H1 (cell line): ENCODE results near the gene BCHE. TPM values are rescaled to one million over a fixed set of nuclear protein-coding genes. Genes with fewer than 3 reads are reported as not detected.

Experiments used
- CTCF ChIA-PET: fragments of 300-600 bp; sonication (Branson Sonifier 250); formaldehyde crosslinking; loops from one replicate; lab custom pipeline; 2021; ENCODE audit not compliant: partially characterized antibody; lab: Charles Lee
- POLR2A ChIA-PET: fragments of 300-600 bp; sonication (Branson Sonifier 250); formaldehyde crosslinking; loops from one replicate; lab custom pipeline; 2021; ENCODE audit warnings: inconsistent platforms; ENCODE audit not compliant: partially characterized antibody; lab: Charles Lee
- DNase-seq, 2 experiments: peaks; one replicate each; pipeline versions ENCODE4 v3.0.0 to v3.0.0-alpha.2; 2010 to 2022; ENCODE audit warnings: low spot score in 2 of 2, low read depth in 1 of 2, mixed read lengths in 1 of 2
- FAIRE-seq: peaks from 2 replicates; lab custom pipeline; 2011; peaks lifted over from hg19 to GRCh38; lab: Jason Lieb, UNC
- H2AFZ ChIP-seq: 2 replicates; pipeline ENCODE4 v1.8.1; 2012; ENCODE audit warnings: low read length, inconsistent platforms
- H2AK5ac ChIP-seq: 2 replicates; pipeline ENCODE4 v1.6.1; 2013; ENCODE audit warnings: low read depth, low read length
- H2BK120ac ChIP-seq: replicated peaks from 2 replicates; pipeline ENCODE3; 2013; ENCODE audit warnings: low read depth, low read length, inconsistent platforms
- H2BK12ac ChIP-seq: 2 replicates; pipeline ENCODE4 v1.6.1; 2013; ENCODE audit warnings: low read depth, low read length
- H2BK15ac ChIP-seq: 2 replicates; pipeline ENCODE4 v1.6.1; 2013; ENCODE audit warnings: low read length
- H2BK20ac ChIP-seq: 2 replicates; pipeline ENCODE4 v1.6.1; 2013; ENCODE audit warnings: low read length
- H2BK5ac ChIP-seq: 2 replicates; pipeline ENCODE4 v1.6.1; 2013; ENCODE audit warnings: low read depth, low read length
- H3K14ac ChIP-seq: 2 replicates; pipeline ENCODE4 v1.6.1; 2013; ENCODE audit warnings: inconsistent platforms; ENCODE audit not compliant: insufficient read length
- H3K18ac ChIP-seq: 2 replicates; pipeline ENCODE4 v1.6.1; 2013; ENCODE audit warnings: low read length; ENCODE audit errors: extremely low read depth
- H3K23ac ChIP-seq: 2 replicates; pipeline ENCODE4 v1.6.1; 2013; ENCODE audit warnings: inconsistent platforms; ENCODE audit not compliant: insufficient read length
- H3K23me2 ChIP-seq: 2 replicates; pipeline ENCODE4 v1.6.1; 2013; ENCODE audit warnings: low read depth, low read length
- H3K27ac ChIP-seq: 2 replicates; pipeline ENCODE4 v1.6.1; 2011; ENCODE audit warnings: low read depth, low read length, inconsistent platforms
- H3K27me3 ChIP-seq, 4 experiments: replicated peaks in 1 of 4; 1 replicate in 1 of 4; 2 replicates in 3 of 4; pipeline versions ENCODE4 v1.6.1 to v1.8.1; 2011 to 2013; ENCODE audit warnings: low read length in 3 of 4, mild to moderate bottlenecking in 3 of 4, inconsistent platforms in 2 of 4, mixed read lengths in 2 of 4, moderate library complexity in 1 of 4; ENCODE audit not compliant: control insufficient read depth in 3 of 4, insufficient read depth in 3 of 4; ENCODE audit errors: extremely low read depth in 1 of 4
- H3K36me3 ChIP-seq, 4 experiments: 2 replicates each; pipeline versions ENCODE4 v1.6.1 to v1.8.1; 2011 to 2013; ENCODE audit warnings: mild to moderate bottlenecking in 4 of 4, low read length in 3 of 4, moderate library complexity in 2 of 4, control low read depth in 1 of 4, inconsistent platforms in 1 of 4; ENCODE audit not compliant: insufficient read depth in 4 of 4, control insufficient read depth in 2 of 4
- H3K4ac ChIP-seq: replicated peaks from 2 replicates; pipeline ENCODE3; 2013; ENCODE audit warnings: low read length, low read depth, mixed read lengths, inconsistent platforms; ENCODE audit not compliant: insufficient read length
- H3K4me1 ChIP-seq, 4 experiments: replicated peaks in 1 of 4; 1 replicate in 1 of 4; 2 replicates in 3 of 4; pipeline versions ENCODE4 v1.6.1 to v1.8.1; 2011 to 2013; ENCODE audit warnings: low read length in 3 of 4, inconsistent platforms in 2 of 4, mixed read lengths in 1 of 4; ENCODE audit not compliant: insufficient read depth in 4 of 4, control insufficient read depth in 3 of 4
- H3K4me2 ChIP-seq, 2 experiments: 2 replicates each; pipeline versions ENCODE4 v1.6.1 to v1.8.1; 2011 to 2013; ENCODE audit warnings: low read depth in 2 of 2, low read length in 2 of 2, control low read depth in 1 of 2, inconsistent platforms in 1 of 2, mild to moderate bottlenecking in 1 of 2; ENCODE audit not compliant: insufficient read depth in 1 of 2
- H3K4me3 ChIP-seq, 4 experiments: fragments of 200-600, 300-600 bp in 1 of 4; sonication (generic), shearing (Covaris generic), sonication (Bioruptor Twin) in 1 of 4; 2 replicates each; pipeline versions ENCODE4 v1.5.1 to v1.8.1; 2011 to 2016; ENCODE audit warnings: low read length in 4 of 4, low read depth in 3 of 4, control low read depth in 2 of 4, inconsistent platforms in 2 of 4, mild to moderate bottlenecking in 2 of 4, mixed read lengths in 1 of 4, moderate library complexity in 1 of 4; ENCODE audit not compliant: insufficient read depth in 2 of 4; ENCODE audit errors: extremely low read depth in 1 of 4
- H3K56ac ChIP-seq: replicated peaks from 2 replicates; pipeline ENCODE3; 2013; ENCODE audit warnings: low read depth, mild to moderate bottlenecking, mixed read lengths, low read length, inconsistent platforms; ENCODE audit not compliant: insufficient read length
- H3K79me1 ChIP-seq: 2 replicates; pipeline ENCODE4 v1.6.1; 2013; ENCODE audit warnings: low read depth, low read length, control low read depth
- H3K79me2 ChIP-seq, 2 experiments: 2 replicates each; pipeline versions ENCODE4 v1.6.1 to v1.8.1; 2012 to 2013; ENCODE audit warnings: low read length in 2 of 2, mild to moderate bottlenecking in 2 of 2, inconsistent platforms in 1 of 2; ENCODE audit not compliant: insufficient read depth in 2 of 2, control insufficient read depth in 1 of 2
- H3K9ac ChIP-seq, 4 experiments: replicated peaks in 1 of 4; 1 replicate in 1 of 4; 2 replicates in 3 of 4; pipeline versions ENCODE4 v1.6.1 to v1.8.1; 2011 to 2013; ENCODE audit warnings: low read depth in 3 of 4, low read length in 3 of 4, control low read depth in 2 of 4, mild to moderate bottlenecking in 2 of 4, moderate library complexity in 2 of 4, inconsistent platforms in 1 of 4; ENCODE audit errors: extremely low read depth in 1 of 4
- H3K9me3 ChIP-seq, 2 experiments: 2 replicates each; pipeline versions ENCODE4 v1.6.1 to v1.8.1; 2012 to 2013; ENCODE audit warnings: mild to moderate bottlenecking in 2 of 2, moderate library complexity in 2 of 2, control low read depth in 1 of 2, inconsistent platforms in 1 of 2, low read depth in 1 of 2, low read length in 1 of 2, mixed read lengths in 1 of 2; ENCODE audit not compliant: insufficient read depth in 2 of 2
- H4K20me1 ChIP-seq, 2 experiments: replicated peaks in 1 of 2; 2 replicates each; pipeline versions ENCODE3 to v1.8.1; 2011 to 2013; ENCODE audit warnings: inconsistent platforms in 2 of 2, low read length in 2 of 2, mild to moderate bottlenecking in 1 of 2; ENCODE audit not compliant: insufficient read depth in 2 of 2, control insufficient read depth in 1 of 2
- H4K5ac ChIP-seq: 2 replicates; pipeline ENCODE4 v1.6.1; 2013; ENCODE audit warnings: low read length, low read depth, mixed read lengths, inconsistent platforms; ENCODE audit not compliant: insufficient read length
- H4K8ac ChIP-seq: 2 replicates; pipeline ENCODE4 v1.8.0; 2013; ENCODE audit warnings: mild to moderate bottlenecking, moderate library complexity, low read length, inconsistent platforms; ENCODE audit not compliant: insufficient read depth; ENCODE audit errors: extremely low read depth
- H4K91ac ChIP-seq: replicated peaks from 2 replicates; pipeline ENCODE3; 2013; ENCODE audit warnings: low read length, mixed read lengths, inconsistent platforms; ENCODE audit not compliant: insufficient read length
- BCL11A ChIP-seq, 2 experiments: IDR thresholded peaks; one replicate each; pipeline ENCODE4 v1.6.1; 2011; ENCODE audit warnings: low read depth in 2 of 2, low read length in 2 of 2, mild to moderate bottlenecking in 2 of 2
- MAFK ChIP-seq: IDR thresholded peaks from 2 replicates; pipeline ENCODE4 v1.6.1; 2012; ENCODE audit warnings: low read depth, mild to moderate bottlenecking, improper control_type of control experiment, low read length
- RFX5 ChIP-seq: IDR thresholded peaks from 2 replicates; pipeline ENCODE4 v1.6.1; 2011; ENCODE audit warnings: low read depth, low read length, improper control_type of control experiment, borderline replicate concordance
- SRF ChIP-seq: IDR thresholded peaks from 2 replicates; pipeline ENCODE4 v1.6.1; 2011; ENCODE audit warnings: mild to moderate bottlenecking, low read depth, low read length, moderate library complexity
- WGBS, 2 experiments: shearing (Covaris generic) in 1 of 2; methylation state at CpG; one replicate each; pipeline versions ENCODE4 v1.1.6 to v1.1.7; 2013 to 2015; ENCODE audit warnings: low lambda C conversion rate in 2 of 2, mixed read lengths in 2 of 2, inconsistent platforms in 1 of 2, low coverage in 1 of 2, missing lambda C conversion rate in 1 of 2; ENCODE audit not compliant: insufficient replicate concordance in 2 of 2, insufficient coverage in 1 of 2, insufficient read length in 1 of 2; ENCODE audit errors: extremely low coverage in 1 of 2, missing lambda C conversion rate in 1 of 2; 5-methylcytosine and 5-hydroxymethylcytosine counted together
- polyA plus RNA-seq, 7 experiments: library from polyadenylated mRNA; depleted of rRNA in 3 of 7; stranded (reverse) in 5 of 7; unstranded in 2 of 7; fragments of >200 nt in 5 of 7; fragments of 200-250 nt in 2 of 7; gene quantifications; 1 replicate in 5 of 7; 2 replicates in 1 of 7; 4 replicates in 1 of 7; pipeline versions ENCODE4 v1.2.1 to v1.2.3, GENCODE V29; 2011 to 2013; ENCODE audit warnings: missing spikeins in 2 of 7, mixed read lengths in 2 of 7
- total RNA-seq: library from RNA; stranded (reverse); fragmentation: NEBNext Ultra II Directional; extraction: Animal tissue kit (Norgen Biotek cat#: 25700); gene quantifications from 2 replicates; pipeline ENCODE4 v1.2.1, GENCODE V29; 2021

Gene BCHE
- total and polyA plus RNA-seq, 2 of the 8 experiments (the other 6 are each of a cell fraction or from before 2014, with no cell fraction given), result 0.56 to 1.9 TPM

DNA sequence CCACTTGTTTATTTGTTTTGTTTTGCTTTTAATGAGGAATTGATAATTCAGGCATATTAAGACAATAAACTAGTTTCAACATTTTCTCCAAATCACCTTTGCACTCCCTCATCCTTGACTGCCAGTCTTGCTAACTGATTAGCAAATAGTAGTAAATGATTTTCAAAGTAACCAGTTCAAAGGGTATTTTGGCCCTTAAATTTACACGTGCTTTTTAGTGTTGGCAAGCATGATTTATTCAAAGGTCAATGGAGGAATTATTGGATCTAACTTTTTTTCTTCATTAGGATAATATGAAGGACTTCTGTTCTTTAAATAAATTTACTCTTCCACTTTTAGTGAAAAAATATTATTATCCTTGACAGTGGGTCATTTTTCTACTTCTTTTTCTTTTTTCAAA lies 53.8 kb downstream of the BCHE start:
- H2BK15ac ChIP-seq, result no peak overlapping the region
- no peak overlapping the region for H3K23ac ChIP-seq
- DNase-seq (no peak), FAIRE-seq (no peak)
- no peaks in the 10 kb centered on the region for H3K4me1 ChIP-seq
- no peak overlapping the region for H2AFZ ChIP-seq
- no peaks in the 10 kb centered on the region for H3K9me3 ChIP-seq
- no peak overlapping the region for H2BK5ac ChIP-seq
- peaks cover 0 to under 1% (median 0%) of the 10 kb centered on the region in 4 experiments; a peak in 1 of 7 replicates for H3K27me3 ChIP-seq
- no peaks in the 10 kb centered on the region for H3K36me3 ChIP-seq
- no peaks in the 10 kb centered on the region for H3K23me2 ChIP-seq
- no peak overlapping the region for H4K8ac ChIP-seq
- ChIA-PET POLR2A (no interaction called here), CTCF (no interaction called here)
- TF ChIP-seq SRF (no peak), MAFK (no peak), RFX5 (no peak), BCL11A (IDR thresholded peaks at IDR 0.05; ENCODE audit: low read depth in 2 of 2, low read length in 2 of 2) (no peak)
- H2AK5ac ChIP-seq, result no peak overlapping the region
- H3K79me1 ChIP-seq, result no peaks in the 10 kb centered on the region
- H3K14ac ChIP-seq, result no peak overlapping the region
- no peak overlapping the region for H2BK120ac ChIP-seq
- H3K79me2 ChIP-seq, result no peaks in the 10 kb centered on the region
- H3K18ac ChIP-seq, result no peak overlapping the region
- no peak overlapping the region for H4K91ac ChIP-seq
- no peak overlapping the region for H3K4me2 ChIP-seq
- no peak overlapping the region for H3K4me3 ChIP-seq
- no peak overlapping the region for H3K9ac ChIP-seq
- H2BK12ac ChIP-seq, result no peak overlapping the region
- H3K56ac ChIP-seq, result no peak overlapping the region
- H2BK20ac ChIP-seq, result no peak overlapping the region
- no peak overlapping the region for H3K27ac ChIP-seq
- no peaks in the 10 kb centered on the region for H4K20me1 ChIP-seq
- H3K4ac ChIP-seq, result no peak overlapping the region
- 100% methylated on average over 1 of the region's 1 CpG; no CpG with 5 or more reads in 1 of the 2 experiments for WGBS, 2 experiments
- no peak overlapping the region for H4K5ac ChIP-seq
